Caco-2 (cell line): ENCODE measurements around the gene PPARG. TPM values are rescaled to one million over a fixed set of nuclear protein-coding genes. Genes with fewer than 3 reads are reported as not detected.
"Not testable (repeated sequence)": the region's sequence is repeated elsewhere in the genome, so short reads cannot be mapped to it uniquely, and the experiment has no call there.

Experiments used
- BruUV-seq: library from RNA; stranded (reverse); fragments of 400-500 nt; replicated peaks from 2 replicates; lab custom pipeline; 2021; lab: Mats Ljungman, UMichigan
- CTCF ChIA-PET: fragments of 300-600 bp; sonication (Branson Sonifier 250); formaldehyde crosslinking; loops from one replicate; lab custom pipeline; 2022; ENCODE audit warnings: antibody characterized with exemption; lab: Charles Lee
- POLR2A ChIA-PET: fragments of 300-600 bp; sonication (Branson Sonifier 250); formaldehyde crosslinking; loops from one replicate; lab custom pipeline; 2022; ENCODE audit warnings: antibody characterized with exemption; lab: Charles Lee
- DNase-seq, 2 experiments: peaks; one replicate each; pipeline versions ENCODE4 v3.0.0 to v3.0.0-alpha.2; 2020 to 2022
- H3K27me3 ChIP-seq: replicated peaks from 2 replicates; pipeline ENCODE4 v1.6.0; 2011; ENCODE audit warnings: low read length; ENCODE audit not compliant: control insufficient read depth, insufficient read depth
- H3K36me3 ChIP-seq: 2 replicates; pipeline ENCODE4 v1.5.1; 2011; ENCODE audit warnings: low read length; ENCODE audit not compliant: control insufficient read depth, insufficient read depth
- H3K4me1 ChIP-seq: fragments of 250-450 bp; sonication (Bioruptor Pico); 2 replicates; pipeline ENCODE4 v1.5.1; 2020; ENCODE audit warnings: mild to moderate bottlenecking
- H3K4me3 ChIP-seq: 2 replicates; pipeline ENCODE4 v1.5.1; 2011; ENCODE audit warnings: low read depth, mild to moderate bottlenecking, control low read depth, low read length
- H3K9me3 ChIP-seq: fragments of 250-450 bp; sonication (Bioruptor Pico); 2 replicates; pipeline ENCODE4 v1.5.1; 2020; ENCODE audit warnings: mild to moderate bottlenecking, moderate library complexity
- H3K27ac Mint-ChIP-seq: one replicate; pipeline ENCODE4 v1.8.0; 2022; ENCODE audit warnings: mixed read lengths; ENCODE audit not compliant: unreplicated experiment
- H3K27me3 Mint-ChIP-seq: one replicate; pipeline ENCODE4 v1.8.0; 2022; ENCODE audit warnings: mixed read lengths; ENCODE audit not compliant: insufficient read depth, unreplicated experiment
- H3K36me3 Mint-ChIP-seq: one replicate; pipeline ENCODE4 v1.8.0; 2022; ENCODE audit warnings: mild to moderate bottlenecking, mixed read lengths; ENCODE audit not compliant: insufficient read depth, unreplicated experiment
- H3K4me1 Mint-ChIP-seq: one replicate; pipeline ENCODE4 v1.8.0; 2022; ENCODE audit warnings: low read depth, mixed read lengths; ENCODE audit not compliant: unreplicated experiment
- H3K4me3 Mint-ChIP-seq: one replicate; pipeline ENCODE4 v1.8.0; 2022; ENCODE audit warnings: mild to moderate bottlenecking, moderate library complexity, mixed read lengths; ENCODE audit not compliant: unreplicated experiment
- H3K9me3 Mint-ChIP-seq: one replicate; pipeline ENCODE4 v1.8.0; 2022; ENCODE audit warnings: mixed read lengths; ENCODE audit not compliant: unreplicated experiment
- CTCF ChIP-seq, 2 experiments: fragments of 200-600 bp in 1 of 2; IDR thresholded peaks; 1 replicate in 1 of 2; 2 replicates in 1 of 2; pipeline versions ENCODE4 v1.5.1 to v1.8.0; 2011 to 2022; ENCODE audit warnings: antibody characterized with exemption in 1 of 2, control low read depth in 1 of 2, inconsistent platforms in 1 of 2, low read depth in 1 of 2, low read length in 1 of 2, mild to moderate bottlenecking in 1 of 2, moderate library complexity in 1 of 2; ENCODE audit not compliant: insufficient read depth in 1 of 2, severe bottlenecking in 1 of 2, unreplicated experiment in 1 of 2
- intact Hi-C: fragments of 100-400 bp; cut with micrococcal nuclease; formaldehyde crosslinking; loops from one replicate; pipeline ENCODE4 v1.10.0; 2022; ENCODE audit not compliant: unreplicated experiment
- total RNA-seq: library from RNA; stranded (reverse); gene quantifications from 2 replicates; pipeline ENCODE4 v1.2.3, GENCODE V29; 2022

The PPARG gene
- total RNA-seq, 1 experiment from 2014 or later, result 15.6 TPM

DNA sequence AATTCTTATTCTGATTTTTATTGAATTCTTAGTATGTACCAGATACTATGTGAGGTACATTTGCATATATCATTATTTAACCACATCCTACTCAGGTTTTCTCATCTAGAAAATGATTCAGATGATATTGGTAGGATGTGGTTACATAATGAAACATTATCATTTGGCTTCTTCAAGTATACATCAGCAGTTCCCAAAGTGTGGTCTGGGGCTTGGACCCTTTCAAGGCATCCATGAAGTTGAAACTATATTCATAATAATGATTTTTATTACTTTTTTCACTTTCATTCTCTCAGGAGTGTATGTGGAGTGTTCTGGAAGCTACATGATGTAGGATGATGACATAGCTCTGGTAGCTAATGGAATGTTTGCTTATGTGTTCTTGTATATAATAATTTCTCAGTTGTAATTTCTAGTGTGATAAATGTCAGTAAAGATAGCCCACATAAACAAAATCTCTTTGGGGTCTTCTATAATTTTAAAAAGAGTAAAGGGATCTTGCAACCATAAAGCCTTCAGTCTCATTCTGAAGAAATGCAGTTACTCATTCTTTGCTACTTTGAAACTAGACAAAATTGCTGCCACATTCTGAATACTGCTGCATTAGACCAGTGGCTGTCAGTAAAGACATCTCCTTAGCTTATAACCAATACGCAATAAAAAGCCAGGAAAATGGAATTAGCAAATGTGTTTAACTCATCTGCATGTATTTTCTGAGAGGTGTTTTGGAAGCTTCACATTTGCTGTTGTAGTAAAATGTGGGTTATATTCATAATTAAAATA, 95.8 kb downstream of the PPARG start:
- ChIA-PET POLR2A (no interaction called here), CTCF (no interaction called here)
- no peaks in the 10 kb centered on the region for H3K4me1 Mint-ChIP-seq
- no peak for TF ChIP-seq CTCF (IDR thresholded peaks at IDR 0.05; ENCODE audit: insufficient read depth in 1 of 2, low read depth in 1 of 2, low read length in 1 of 2, severe bottlenecking in 1 of 2, unreplicated experiment in 1 of 2)
- H3K4me3 Mint-ChIP-seq, result no peak overlapping the region
- no peak overlapping the region for H3K27ac Mint-ChIP-seq
- H3K27me3 Mint-ChIP-seq, result no peaks in the 10 kb centered on the region
- no peaks in the 10 kb centered on the region for H3K27me3 ChIP-seq
- intact Hi-C loops, result no loop called here
- no peaks in the 10 kb centered on the region for H3K9me3 ChIP-seq
- no peak overlapping the region for H3K4me3 ChIP-seq
- peaks cover 21% of the 10 kb centered on the region for H3K4me1 ChIP-seq
- peaks cover 22% of the 10 kb centered on the region for H3K36me3 Mint-ChIP-seq
- no peaks in the 10 kb centered on the region for H3K9me3 Mint-ChIP-seq
- BruUV-seq, result no TSS peak
- DNase-seq, result no peak
- H3K36me3 ChIP-seq, result no peaks in the 10 kb centered on the region; the same call in 1 of the 2 replicates

GRCh38 chr3:12386514-12387291, 97.8 kb downstream of the PPARG start:
- H3K27ac Mint-ChIP-seq, POLR2A ChIA-PET, H3K27me3 ChIP-seq, CTCF ChIA-PET, H3K9me3 ChIP-seq, H3K9me3 Mint-ChIP-seq, H3K27me3 Mint-ChIP-seq, H3K36me3 ChIP-seq, BruUV-seq, H3K4me3 ChIP-seq, H3K4me1 Mint-ChIP-seq: not testable (repeated sequence)
- Mint-ChIP-seq H3K4me3 (peak overlapping the region; percentile 32), H3K36me3 (peaks cover 30% of the 10 kb centered on the region)
- H3K4me1 ChIP-seq, result peaks cover 21% of the 10 kb centered on the region
- DNase-seq, result peak; percentile 34 to 64
- intact Hi-C loops, result loop anchor here (1.0 kb wide), 1 partner anchor 32 kb away; no protein-coding TSS in a partner anchor

- Histone ChIP-seq H3K4me3 (no peak overlapping the region), H3K4me1 (peaks cover 21% of the 10 kb centered on the region), H3K36me3 (no peaks in the 10 kb centered on the region; the same call in 1 of the 2 replicates), H3K9me3 (no peaks in the 10 kb centered on the region), H3K27me3 (no peaks in the 10 kb centered on the region)
- Mint-ChIP-seq H3K27me3 (no peaks in the 10 kb centered on the region), H3K4me1 (no peaks in the 10 kb centered on the region), H3K36me3 (peaks cover 30% of the 10 kb centered on the region), H3K9me3 (no peaks in the 10 kb centered on the region), H3K27ac (no peak overlapping the region), H3K4me3 (no peak overlapping the region)
- no peak for TF ChIP-seq CTCF (IDR thresholded peaks at IDR 0.05; ENCODE audit: insufficient read depth in 1 of 2, low read depth in 1 of 2, low read length in 1 of 2, severe bottlenecking in 1 of 2, unreplicated experiment in 1 of 2)
- ChIA-PET CTCF (interaction anchor here (0.6 kb wide), 1 partner anchor 223 kb away, joined by 4 read pairs; no protein-coding TSS in a partner anchor), POLR2A (no interaction called here)
- BruUV-seq, result no TSS peak
- intact Hi-C loops, result no loop called here
- no peak for DNase-seq
These were observed 99.3 kb downstream of the PPARG start for GRCh38 chr3:12388185-12388584.
